GM19438 (cell line): ENCODE results near the gene NAA80.
A peak's percentile ranks its signal among the peaks of the same experiment; 100 is the strongest.
"Not testable (repeated sequence)": the region's sequence is repeated elsewhere in the genome, so short reads cannot be mapped to it uniquely, and the experiment has no call there.

Experiments used
- ATAC-seq: cut with Tn5 transposase; IDR thresholded peaks from one replicate; pipeline ENCODE4 v1.9.1; 2021; ENCODE audit warnings: low read depth; ENCODE audit not compliant: unreplicated experiment

The NAA80 gene

GRCh38 chr3:50293079-50293801 is 6.0 kb downstream of the NAA80 start:
- ATAC-seq, result no peak

- ATAC-seq, result peak; percentile 91
Observed at GRCh38 chr3:50292159-50293078, 6.8 kb downstream of the NAA80 start, which contains the start of gene IFRD2. IFRD2 (minus strand) TSS chr3:50292429; CDS start chr3:50292274, 155 bp downstream.

- no peak for ATAC-seq
Observed at GRCh38 chr3:50290161-50290641, 9.0 kb downstream of the NAA80 start.

GRCh38 chr3:50289130-50289529 is 10.1 kb downstream of the NAA80 start:
- ATAC-seq, result no peak

GRCh38 chr3:50288387-50289007 is 10.7 kb downstream of the NAA80 start:
- no peak for ATAC-seq

- no peak for ATAC-seq
Observed at GRCh38 chr3:50287262-50287661, 11.9 kb downstream of the NAA80 start.

- no peak for ATAC-seq
Observed at GRCh38 chr3:50286322-50287227, 12.6 kb downstream of the NAA80 start.

- ATAC-seq, result not testable (repeated sequence)
Observed at GRCh38 chr3:50284121-50284520, 15.1 kb downstream of the NAA80 start.

GRCh38 chr3:50279255-50280016 is 19.8 kb downstream of the NAA80 start:
- ATAC-seq, result no peak

GRCh38 chr3:50278880-50279224 is 20.4 kb downstream of the NAA80 start, which contains the start of gene LSMEM2:
LSMEM2 (plus strand) TSS chr3:50279087; CDS start chr3:50279114, 27 bp downstream.
- no peak for ATAC-seq

GRCh38 chr3:50278123-50278879 is 20.9 kb downstream of the NAA80 start:
- no peak for ATAC-seq

- ATAC-seq, result no peak
Observed at GRCh38 chr3:50276762-50277101, 22.5 kb downstream of the NAA80 start.

- ATAC-seq, result no peak
Observed at GRCh38 chr3:50275996-50276761, 23.0 kb downstream of the NAA80 start.

- ATAC-seq, result no peak
Observed at GRCh38 chr3:50275141-50275995, 23.8 kb downstream of the NAA80 start.

GRCh38 chr3:50274371-50275104 is 24.7 kb downstream of the NAA80 start:
- no peak for ATAC-seq

GRCh38 chr3:50273689-50274065 is 25.5 kb downstream of the NAA80 start:
- no peak for ATAC-seq
